ENCODE results near the gene CCDC57.

CCDC57 gene

DNA sequence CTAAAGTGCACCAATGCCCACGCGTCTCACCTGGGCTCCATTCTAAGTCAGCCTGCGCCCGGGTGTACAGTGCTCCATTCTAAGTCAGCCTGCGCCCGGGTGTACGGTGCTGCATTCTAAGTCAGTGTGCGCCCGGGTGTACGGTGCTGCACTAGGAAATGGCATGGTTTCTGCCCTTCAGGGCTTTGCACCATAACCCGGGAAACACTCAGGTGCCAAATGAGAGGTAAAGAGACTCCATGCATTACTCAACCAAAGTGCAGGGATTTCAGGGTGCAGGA, 85.4 kb downstream of the CCDC57 start:
- DNase-seq (ENCODE audit: low read depth in 3 of 3) = no peak

DNA sequence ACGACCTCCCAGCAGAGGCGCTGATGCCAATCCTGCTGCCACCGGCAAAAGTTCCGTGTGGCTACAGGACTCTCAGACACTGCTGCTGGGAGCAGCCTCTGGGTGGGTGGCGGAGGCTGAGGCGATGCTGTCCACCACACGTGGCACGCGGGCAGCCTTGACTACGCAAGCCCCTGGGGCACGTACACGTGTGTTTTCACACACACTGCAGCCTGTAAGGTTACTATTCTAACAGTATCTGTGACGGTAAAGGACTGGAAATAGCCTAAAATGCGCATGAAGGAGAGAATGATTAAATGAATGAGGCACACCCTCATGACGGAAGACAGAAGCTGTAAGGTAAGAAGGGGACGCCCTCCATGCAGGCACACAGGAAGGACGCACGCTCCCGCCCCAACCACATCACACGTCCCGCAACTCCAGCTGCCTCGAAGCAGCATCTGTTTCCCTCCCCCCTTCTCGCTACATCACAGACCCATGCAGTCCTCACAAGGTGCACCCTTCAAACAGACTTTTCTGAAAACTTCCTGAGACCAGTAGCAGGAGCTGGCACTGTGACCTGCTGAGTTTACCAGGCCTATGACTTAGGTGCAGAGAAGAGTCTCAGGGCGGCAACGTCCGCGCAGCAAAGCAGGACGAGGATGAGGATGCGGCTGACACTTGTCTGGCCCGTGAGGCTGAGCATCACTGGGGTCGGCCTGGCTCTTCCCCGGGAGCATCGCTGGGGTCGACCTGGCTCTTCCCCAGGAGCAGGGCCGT, 85.9 kb downstream of the CCDC57 start:
- DNase-seq (ENCODE audit: low read depth in 3 of 3) = peak in 2 of 3 donors; percentile 35 to 56

DNA sequence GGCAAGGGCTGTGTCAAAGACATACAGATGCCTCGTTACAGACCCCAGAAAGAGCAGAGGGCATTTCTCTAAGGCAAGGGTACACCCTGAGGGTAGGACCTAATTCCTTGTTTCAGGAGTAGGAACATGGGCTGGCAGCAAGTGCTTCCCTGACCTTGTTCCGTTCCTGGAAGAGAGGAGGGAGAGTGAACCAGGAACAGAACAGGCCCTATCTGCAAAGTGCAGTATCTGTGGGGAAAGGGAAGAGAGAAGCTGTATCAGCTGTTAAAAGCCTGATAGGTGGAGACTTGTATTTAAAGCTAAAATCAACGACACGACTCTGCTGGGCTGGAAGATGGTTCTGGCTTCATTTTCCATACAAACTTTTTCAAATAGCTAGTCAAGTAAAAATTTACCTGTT, 88.5 kb downstream of the CCDC57 start:
- no peak for DNase-seq (ENCODE audit: low read depth in 3 of 3)

DNA sequence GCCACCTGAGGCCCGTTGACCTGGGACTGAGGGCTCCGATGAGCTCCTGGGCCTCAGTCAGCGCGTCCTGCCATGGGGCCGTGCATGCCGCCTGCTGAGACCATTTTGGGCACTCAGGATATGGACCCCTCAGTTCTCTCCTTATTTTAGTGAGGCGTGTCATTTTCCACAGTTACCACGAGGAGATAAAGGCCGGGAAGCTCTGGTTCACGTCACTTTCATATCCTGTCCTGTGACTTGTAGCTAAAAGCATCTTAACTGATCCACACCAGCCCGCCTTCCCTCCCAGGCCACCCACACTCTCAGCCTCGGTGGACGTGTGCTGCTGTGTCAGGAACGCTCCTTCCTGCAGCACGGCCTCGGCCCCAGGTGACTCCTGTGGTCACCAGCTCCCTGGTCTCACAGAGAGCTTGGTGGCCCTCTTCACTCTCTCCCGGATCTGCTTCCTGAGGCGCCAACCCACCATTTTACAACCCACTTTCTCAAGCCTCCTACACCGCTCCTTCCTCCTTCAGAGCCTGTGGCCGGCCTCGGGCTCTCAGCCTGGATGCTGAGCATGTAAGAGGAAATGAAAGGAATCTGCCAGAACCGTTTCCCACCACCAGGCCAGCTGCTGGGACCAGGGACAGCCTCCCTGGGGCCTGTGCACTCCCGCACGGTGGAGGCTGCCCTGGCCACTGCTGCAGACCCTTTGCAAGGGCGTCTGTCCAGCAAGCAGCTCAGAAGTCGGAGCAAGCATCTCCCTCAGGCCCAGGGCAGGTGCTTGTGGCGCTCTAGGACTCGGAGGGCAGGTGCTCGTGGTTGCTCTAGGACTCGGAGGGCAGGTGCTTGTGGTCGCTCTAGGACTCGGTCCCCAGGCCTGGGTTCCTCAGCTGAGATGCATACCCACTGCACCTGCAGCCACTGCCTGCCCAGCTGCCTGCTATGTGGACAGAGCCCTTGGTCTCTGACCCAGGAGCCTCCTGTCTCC, 90.7 kb downstream of the CCDC57 start:
- no peak for DNase-seq (ENCODE audit: low read depth in 3 of 3)

DNA sequence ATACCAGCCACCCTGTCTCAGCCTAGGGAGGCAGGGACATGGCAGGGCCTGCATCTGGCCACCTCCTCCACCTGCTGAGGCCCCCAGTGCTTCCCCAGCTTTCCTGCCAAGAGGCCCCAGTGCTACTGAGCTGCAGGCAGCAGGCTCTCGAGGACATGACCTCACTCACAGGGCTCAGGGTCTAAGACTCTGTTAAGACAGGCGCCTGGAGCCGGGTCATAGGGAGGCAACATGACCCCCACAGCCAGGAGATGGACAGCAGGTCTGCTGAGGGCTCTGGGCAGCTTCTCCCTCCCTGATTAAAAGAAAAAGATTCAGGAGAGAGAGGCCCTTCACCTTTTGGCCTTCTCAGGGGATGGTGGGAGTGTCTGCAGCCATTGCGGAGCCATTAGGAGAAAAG, 91.4 kb downstream of the CCDC57 start:
- no peak for DNase-seq (ENCODE audit: low read depth in 3 of 3)

DNA sequence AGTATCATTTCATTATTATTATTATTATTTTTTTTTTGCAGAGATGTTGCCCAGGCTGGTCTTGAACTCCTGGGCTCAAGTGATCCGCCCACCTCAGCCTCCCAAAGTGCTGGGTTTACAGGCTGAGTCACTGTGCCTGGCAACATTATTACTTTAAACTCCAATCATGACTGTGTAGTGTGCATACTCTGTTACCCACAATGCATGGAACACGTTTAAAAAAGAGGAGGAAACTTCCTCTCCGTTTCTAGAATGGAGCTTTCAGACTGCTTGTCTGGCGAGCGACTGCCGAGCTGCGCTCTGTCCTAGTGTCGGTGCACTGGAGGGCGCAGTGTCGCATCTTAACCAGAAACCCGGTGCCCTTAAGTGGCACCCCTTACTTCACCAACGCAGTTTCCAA, 92.5 kb downstream of the CCDC57 start:
- DNase-seq (ENCODE audit: low read depth in 3 of 3) = no peak

DNA sequence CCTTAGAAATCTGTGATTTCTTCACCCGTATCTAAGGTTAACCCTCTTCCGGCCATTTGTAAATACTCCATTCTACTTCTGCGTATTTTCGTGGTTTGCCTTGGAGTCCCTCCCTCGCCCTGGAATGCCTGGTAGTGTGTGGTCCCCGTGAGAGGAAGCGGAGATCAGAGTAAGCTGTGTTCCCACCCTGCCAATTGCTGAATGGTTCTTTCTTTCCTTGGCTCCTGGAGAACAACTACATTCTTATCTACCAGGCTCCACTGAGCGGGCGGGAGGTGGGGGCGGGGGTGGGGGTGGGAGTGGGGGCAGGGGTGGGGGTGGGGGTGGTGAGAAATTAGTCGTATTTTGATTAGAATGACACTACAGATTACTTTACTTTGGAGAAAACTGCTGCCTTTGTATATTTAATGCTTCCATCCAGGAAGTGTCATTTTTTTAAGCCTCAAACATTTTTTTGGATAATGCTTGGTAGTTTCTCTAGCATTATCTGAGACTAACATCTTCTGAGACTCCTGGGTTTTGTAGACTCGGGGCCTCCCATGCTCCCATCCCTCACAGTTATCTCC, 93.7 kb downstream of the CCDC57 start:
- DNase-seq (ENCODE audit: low read depth in 3 of 3) = no peak

DNA sequence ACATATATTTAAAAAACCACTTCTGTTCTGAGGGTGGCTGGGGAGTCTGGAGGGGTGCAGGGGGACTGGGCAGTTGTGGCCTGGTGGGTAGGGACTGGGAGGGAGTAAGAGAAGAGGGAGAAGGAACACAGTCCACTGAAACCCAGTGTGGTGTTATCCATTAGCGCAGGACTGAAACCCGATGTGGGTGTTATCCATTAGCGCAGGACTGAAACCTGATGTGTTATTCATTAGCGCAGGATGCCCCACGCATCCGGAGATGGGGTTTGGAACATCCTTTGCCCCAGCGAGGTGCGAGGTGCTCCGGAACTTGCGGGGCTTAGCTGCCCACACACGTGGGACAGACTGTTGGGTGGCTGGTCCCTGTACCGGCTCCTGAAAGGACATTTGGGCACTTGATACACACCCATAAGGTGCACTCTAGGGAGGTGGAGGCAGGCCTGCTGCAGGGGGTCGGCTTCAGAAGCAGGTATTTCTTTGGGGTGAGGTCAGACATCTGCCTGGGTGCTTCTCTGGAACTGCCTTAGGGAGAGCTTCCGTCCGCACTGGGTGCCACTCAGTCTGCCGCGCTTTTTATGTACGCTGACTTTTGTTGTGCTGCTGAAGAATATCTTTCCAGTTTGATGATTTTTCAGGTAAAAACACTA, 94.4 kb downstream of the CCDC57 start:
- no peak for DNase-seq (ENCODE audit: low read depth in 3 of 3)

DNA sequence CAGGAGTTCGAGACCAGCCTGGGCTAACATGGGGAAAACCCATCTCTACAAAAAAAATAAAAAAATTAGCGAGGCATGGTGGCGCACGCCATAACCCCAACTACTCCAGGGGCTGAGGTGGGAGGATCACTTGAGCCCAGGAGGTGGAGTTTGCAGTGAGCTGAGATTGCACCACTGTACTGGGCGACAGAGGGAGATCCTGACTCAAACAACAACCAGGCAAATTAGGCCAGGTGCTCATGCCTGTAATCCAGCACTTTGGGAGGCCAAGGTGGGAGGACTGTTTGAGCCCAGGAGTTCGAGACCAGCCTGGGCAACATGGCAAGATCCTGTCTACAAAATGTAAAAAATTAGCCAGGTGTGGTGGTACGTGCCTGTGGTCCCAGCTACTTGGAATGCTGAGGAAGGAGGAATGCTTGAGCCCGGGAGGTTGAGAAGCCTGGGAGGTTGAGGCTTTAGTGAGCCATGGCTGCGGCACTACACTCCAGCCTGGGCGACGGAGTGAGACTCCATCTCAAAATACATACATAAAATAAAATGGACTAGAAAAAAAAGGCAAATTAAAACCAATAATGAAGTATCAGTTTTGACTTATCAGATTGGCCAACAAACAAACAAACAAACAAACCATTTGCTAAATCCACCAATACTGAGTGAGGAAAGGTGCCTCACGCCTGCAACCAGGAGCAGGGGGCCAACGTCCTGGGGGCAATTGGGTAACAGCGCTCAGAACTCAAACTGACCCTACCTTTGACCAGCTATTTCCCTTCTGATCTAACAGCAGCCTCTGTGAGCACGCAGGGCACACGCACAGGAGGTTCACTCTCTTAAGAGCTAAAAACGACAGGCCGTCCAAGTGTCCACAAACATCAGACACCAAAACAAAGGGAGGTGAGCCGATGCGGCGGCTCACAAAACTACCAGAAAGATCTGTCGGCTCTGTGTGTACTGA, 95.2 kb downstream of the CCDC57 start:
- no peak for DNase-seq (ENCODE audit: low read depth in 3 of 3)

DNA sequence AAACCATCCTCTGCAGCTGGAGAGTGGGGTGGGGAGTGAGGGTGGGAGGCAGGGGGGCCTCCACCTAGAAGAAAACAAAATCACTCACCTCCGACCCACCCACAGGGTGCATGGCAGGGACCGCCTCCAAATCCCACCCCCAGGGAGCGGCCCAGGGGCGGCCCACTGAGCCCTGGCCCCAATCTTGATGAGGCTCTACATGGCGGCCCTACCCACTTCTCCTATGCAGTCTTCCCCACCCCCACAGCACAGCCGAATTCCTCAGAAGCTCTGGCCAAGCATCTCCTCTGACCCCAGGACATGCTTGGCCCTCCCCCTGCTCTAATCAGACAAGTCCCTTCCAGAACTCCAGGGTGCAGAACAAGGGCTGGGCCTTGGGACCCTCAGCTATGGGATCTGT, 96.4 kb downstream of the CCDC57 start:
- DNase-seq (ENCODE audit: low read depth in 3 of 3) = no peak

DNA sequence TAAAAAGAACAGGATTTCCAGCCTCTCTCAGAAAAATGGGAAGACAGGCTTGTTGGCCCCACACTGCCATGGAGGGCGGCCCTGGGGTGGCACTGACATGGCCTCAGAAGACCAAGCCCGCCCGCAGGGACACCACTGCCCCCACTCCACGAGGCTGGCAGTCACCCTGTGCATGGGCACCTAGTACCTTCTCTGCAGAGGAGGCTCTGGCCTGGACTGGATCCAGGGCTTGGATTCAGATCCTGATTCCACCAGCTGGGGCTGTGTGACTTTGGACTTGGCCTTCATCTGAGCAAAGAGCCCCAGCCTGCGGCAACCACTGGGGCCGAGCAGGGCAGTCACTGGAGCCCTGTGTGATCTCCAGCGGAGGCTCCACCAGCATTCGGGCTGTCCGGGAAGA, 97.8 kb downstream of the CCDC57 start:
- DNase-seq (ENCODE audit: low read depth in 3 of 3) = no peak

DNA sequence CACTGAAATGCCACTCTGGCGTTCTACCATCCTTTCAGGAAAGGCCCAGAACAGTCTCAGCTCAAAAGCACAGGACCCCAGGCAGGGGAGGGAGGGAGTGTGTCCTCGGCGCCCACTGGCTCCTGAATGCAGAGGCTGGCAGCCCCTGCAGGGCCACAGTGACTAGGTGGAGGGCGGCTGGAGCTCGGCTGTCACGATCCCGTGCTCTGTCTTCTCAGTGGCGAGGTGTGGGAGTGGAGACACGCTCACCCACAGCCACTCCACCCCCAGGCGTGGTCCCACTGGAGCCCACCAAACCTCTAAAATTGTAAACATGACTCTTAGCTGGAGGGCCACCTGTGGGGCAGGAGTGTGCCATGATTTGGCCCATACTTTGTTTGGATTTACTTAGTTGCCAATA, 98.2 kb downstream of the CCDC57 start:
- no peak for DNase-seq (ENCODE audit: low read depth in 3 of 3)

DNA sequence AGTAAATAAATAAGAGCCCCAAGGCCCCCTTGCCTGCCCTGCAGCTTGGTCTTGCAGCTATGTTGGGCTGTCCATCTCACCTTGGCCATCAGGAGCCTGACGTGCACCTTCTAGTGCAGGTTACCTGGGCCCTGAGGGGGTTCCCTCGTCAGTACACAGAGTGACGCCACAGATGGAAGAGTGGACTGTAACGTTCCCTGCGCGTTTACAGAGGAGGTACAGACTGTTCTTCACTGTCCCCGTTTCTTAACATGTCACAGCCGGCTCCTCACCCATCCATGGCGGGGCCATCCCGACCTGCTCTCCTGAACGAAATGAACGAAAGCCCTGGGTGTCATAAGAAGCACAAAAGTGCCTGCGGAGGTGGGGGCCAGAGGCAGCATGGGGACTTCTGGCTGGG, 98.7 kb downstream of the CCDC57 start:
- no peak for DNase-seq (ENCODE audit: low read depth in 3 of 3)

DNA sequence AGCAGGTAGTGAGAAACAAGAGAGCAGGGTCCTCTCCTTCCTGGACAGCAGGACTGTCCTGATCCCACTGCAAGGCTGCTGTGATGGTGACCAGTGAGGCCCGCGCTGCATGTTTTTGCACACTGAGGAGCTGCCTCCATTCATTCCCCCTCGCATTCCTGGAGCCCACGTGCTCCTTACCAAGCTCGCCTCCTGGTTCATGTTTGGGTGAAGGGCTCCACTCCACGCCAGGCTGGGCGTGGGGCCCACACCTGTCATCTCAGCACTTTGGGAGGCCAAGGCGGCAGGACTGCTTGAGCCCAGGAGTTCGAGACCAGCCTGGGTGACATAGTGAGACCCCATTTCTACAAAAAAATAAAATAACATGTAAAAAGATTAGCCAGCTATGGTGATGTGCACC, 99.2 kb downstream of the CCDC57 start:
- no peak for DNase-seq (ENCODE audit: low read depth in 3 of 3)

DNA sequence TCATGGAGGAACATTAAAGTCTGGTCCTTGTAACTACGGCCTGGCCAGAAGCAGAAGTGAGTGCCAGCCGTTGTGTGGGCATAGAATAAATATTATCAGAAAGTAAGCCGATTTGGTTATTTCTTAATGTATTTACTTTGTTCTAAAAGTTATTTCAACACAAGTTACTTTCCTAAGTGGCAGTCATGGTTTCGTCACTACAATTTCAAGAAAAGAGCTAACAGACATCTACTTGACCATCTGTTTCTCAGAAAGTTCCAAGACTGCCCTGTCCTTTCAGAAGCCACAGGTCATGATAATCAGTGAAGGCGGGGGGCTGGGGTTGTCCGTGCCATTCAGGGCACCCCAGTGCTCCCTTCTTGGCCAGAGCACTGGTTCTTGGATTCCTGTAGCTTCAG, 99.7 kb downstream of the CCDC57 start:
- no peak for DNase-seq (ENCODE audit: low read depth in 3 of 3)

DNA sequence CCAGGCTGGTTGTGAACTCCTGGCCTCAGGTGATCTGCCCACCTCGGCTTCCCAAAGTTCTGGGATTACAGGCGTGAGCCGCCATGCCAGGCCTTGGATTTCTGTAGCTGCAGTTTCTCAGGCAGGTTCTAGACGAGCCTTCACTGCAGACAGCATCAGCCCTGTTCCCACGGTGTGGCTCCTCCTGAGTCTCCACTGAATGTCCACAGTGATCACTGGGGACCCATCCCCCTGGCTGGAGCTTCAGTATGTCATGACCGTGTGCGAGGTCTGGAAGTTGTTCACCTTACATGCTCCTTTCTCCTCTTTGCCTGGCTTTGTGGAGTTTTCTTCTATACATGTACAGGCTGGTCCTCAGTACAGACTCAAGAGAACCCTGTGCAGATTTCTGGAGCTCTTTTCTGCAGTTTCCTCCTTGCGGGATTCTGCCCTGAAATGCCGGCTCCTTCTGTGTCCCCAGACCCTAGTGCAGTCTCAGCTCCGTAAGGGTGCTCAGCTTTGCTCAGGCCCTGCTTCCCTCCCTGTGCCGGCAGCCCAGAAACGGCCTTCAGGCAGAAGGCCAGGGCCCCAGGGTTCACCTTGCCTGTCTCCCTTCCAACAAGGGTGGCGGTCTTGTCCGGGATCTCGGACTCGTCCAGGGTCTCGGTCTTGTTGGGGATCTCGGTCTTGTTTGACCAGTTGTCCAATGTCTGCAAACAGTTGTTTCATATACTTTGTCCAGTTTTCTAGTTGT, 100.3 kb downstream of the CCDC57 start:
- no peak for DNase-seq (ENCODE audit: low read depth in 3 of 3)

DNA sequence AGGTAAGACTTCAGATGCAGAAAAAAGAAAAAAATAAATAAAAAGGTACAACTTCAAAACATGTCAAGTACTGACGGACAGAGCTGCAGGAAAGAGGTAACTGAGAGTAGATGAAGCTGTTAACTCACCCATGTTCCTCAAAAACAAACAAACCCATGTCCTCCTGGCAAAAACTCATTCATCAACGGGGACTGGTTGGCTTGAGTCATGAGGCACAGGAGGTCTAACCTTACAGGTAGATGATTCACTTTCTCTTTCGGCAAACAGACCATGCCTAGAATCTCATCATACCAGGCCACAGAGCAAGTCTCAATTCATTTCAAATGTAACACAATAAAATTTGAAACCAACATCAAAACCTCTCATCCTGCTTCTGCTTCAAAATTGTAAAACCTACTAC, 102.3 kb downstream of the CCDC57 start:
- DNase-seq (ENCODE audit: low read depth in 3 of 3) = no peak

DNA sequence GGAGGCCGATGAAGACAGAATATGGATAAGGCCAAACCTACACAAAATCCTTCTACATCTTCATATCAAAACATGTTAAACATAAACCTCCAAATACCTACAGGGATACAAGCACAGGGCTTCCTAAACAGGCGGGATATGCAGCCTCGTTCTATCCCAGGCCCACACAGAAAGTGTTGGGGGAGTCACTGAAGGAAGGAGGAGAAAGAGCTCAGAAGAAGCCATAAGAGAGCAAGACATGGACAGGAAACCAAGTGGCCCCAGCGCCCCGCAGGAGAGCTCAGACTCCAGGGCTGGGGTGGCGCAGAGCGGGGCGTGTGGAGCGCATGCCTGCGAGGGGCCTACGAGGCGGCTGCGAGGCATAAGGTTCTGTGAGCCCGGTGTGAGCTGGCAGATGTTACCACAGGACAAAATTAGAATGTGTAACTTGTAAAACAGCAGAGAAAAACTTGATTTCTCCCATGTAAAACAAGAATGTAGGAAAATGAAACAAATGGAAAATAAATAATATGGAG, 103.6 kb downstream of the CCDC57 start:
- DNase-seq (ENCODE audit: low read depth in 3 of 3) = no peak

DNA sequence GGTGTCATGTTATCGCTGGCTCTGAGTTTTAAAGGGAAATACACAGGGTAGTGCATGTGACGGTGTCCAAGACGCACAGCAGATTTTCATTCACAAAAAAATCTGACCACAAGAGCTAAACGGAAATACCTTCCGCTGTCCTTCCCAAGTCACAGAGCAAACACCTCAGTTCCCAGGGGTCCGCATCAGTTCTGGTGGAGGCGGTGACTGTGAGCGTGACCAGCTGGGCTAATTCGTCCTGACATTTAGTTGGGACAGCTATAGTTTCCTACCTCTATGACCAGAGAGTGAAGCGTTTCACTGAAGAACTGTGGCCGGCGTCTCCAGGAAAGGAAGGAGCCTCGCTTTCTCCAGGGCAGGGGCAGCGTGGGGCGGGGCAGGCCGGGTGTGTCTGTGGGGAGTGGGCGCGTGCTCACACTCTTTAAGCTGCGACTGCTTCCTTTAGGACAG, 104.1 kb downstream of the CCDC57 start:
- no peak for DNase-seq (ENCODE audit: low read depth in 3 of 3)

DNA sequence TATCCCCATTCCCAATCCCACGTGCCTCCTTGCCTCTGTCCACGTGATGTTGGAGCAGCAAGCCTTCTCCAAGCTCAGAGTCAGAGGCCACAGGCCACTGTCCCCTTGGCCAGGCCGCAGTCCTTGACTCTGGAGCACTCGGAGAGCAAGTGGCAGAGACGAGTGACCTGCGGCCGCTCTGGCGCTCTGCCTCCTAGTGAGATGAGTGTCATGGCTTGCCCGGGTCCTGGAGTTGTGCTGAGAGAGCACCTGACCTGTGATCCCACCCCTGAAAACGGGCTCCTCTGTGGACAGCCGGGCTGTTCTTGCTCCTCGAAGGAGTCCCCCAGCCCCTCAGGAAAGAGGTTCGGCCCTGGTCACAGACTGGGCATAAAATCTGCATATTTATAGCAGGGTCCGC, 104.6 kb downstream of the CCDC57 start:
- DNase-seq (ENCODE audit: low read depth in 3 of 3) = no peak

Data from stimulated activated CD4-positive, alpha-beta T cell treated with anti-CD3 and anti-CD28 coated beads, TNF-alpha, amount 100 ng/mL, for 48 hours (primary cell).